Common myeloid progenitor, CD34-positive (primary cell): ENCODE results near the gene NELL2.
A peak's percentile ranks its signal among the peaks of the same experiment; 100 is the strongest.

Source experiments
- CTCF ChIA-PET: fragments of 350-600 bp; sonication (Branson Sonifier 250); formaldehyde crosslinking; loops from one replicate; lab custom pipeline; 2021; ENCODE audit warnings: antibody characterized with exemption; lab: Charles Lee
- POLR2A ChIA-PET: fragments of 350-600 bp; sonication (Branson Sonifier 250); formaldehyde crosslinking; loops from one replicate; lab custom pipeline; 2021; ENCODE audit warnings: antibody characterized with exemption; lab: Charles Lee
- DNase-seq, 3 donors: peaks; one replicate each; pipeline versions ENCODE4 v3.0.0 to v3.0.0-alpha.2; 2013
- H3K27ac ChIP-seq, 2 experiments: 1 replicate in 1 of 2; 2 replicates in 1 of 2; pipeline ENCODE4 v1.7.0; 2013; ENCODE audit warnings: inconsistent platforms in 2 of 2, low read length in 2 of 2, mild to moderate bottlenecking in 2 of 2, low read depth in 1 of 2, moderate library complexity in 1 of 2; ENCODE audit not compliant: severe bottlenecking in 2 of 2, insufficient read depth in 1 of 2, poor library complexity in 1 of 2
- H3K27me3 ChIP-seq, 5 experiments: replicated peaks in 2 of 5; 1 replicate in 3 of 5; 2 replicates in 2 of 5; pipeline versions ENCODE4 v1.6.1 to v1.7.0; 2013; ENCODE audit warnings: low read length in 4 of 5, mild to moderate bottlenecking in 2 of 5, moderate library complexity in 2 of 5, inconsistent platforms in 1 of 5; ENCODE audit not compliant: insufficient read depth in 5 of 5, control insufficient read depth in 4 of 5
- H3K36me3 ChIP-seq, 4 experiments: 1 replicate in 2 of 4; 2 replicates in 2 of 4; pipeline versions ENCODE4 v1.6.1 to v1.7.0; 2013; ENCODE audit warnings: low read length in 3 of 4, control low read depth in 1 of 4, mild to moderate bottlenecking in 1 of 4; ENCODE audit not compliant: control insufficient read depth in 4 of 4, insufficient read depth in 4 of 4
- H3K4me1 ChIP-seq, 4 experiments: 1 replicate in 3 of 4; 2 replicates in 1 of 4; pipeline versions ENCODE4 v1.6.1 to v1.7.1; 2013; ENCODE audit warnings: low read length in 3 of 4, mild to moderate bottlenecking in 3 of 4, control low read depth in 1 of 4, inconsistent platforms in 1 of 4, moderate library complexity in 1 of 4; ENCODE audit not compliant: control insufficient read depth in 4 of 4, insufficient read depth in 4 of 4; ENCODE audit errors: control extremely low read depth in 1 of 4
- H3K4me3 ChIP-seq, 7 experiments: 1 replicate in 4 of 7; 2 replicates in 3 of 7; pipeline versions ENCODE4 v1.5.1 to v1.7.0; 2013; ENCODE audit warnings: mild to moderate bottlenecking in 7 of 7, low read length in 6 of 7, moderate library complexity in 6 of 7, inconsistent platforms in 2 of 7, low read depth in 2 of 7, control low read depth in 1 of 7; ENCODE audit not compliant: insufficient read depth in 4 of 7, control insufficient read depth in 1 of 7; ENCODE audit errors: extremely low read depth in 1 of 7
- H3K9me3 ChIP-seq, 5 experiments: 1 replicate in 4 of 5; 2 replicates in 1 of 5; pipeline versions ENCODE4 v1.6.1 to v1.7.1; 2013; ENCODE audit warnings: low read length in 4 of 5, mild to moderate bottlenecking in 2 of 5, inconsistent platforms in 1 of 5, low read depth in 1 of 5, moderate library complexity in 1 of 5; ENCODE audit not compliant: control insufficient read depth in 4 of 5, insufficient read depth in 2 of 5; ENCODE audit errors: control extremely low read depth in 1 of 5
- WGBS: methylation state at CpG from one replicate; pipeline ENCODE4 v1.1.5; 2013; ENCODE audit not compliant: insufficient coverage; 5-methylcytosine and 5-hydroxymethylcytosine counted together

The NELL2 gene

GRCh38 chr12:44780221-44780790, 95.8 kb downstream of the NELL2 start:
- H3K4me1 ChIP-seq: no peaks in the 10 kb centered on the region
- H3K4me3 ChIP-seq: no peak overlapping the region
- no peaks in the 10 kb centered on the region for H3K36me3 ChIP-seq
- POLR2A ChIA-PET: no interaction called here
- no peak overlapping the region for H3K27ac ChIP-seq
- CTCF ChIA-PET: no interaction called here
- DNase-seq: no peak
- no peaks in the 10 kb centered on the region for H3K27me3 ChIP-seq
- WGBS: 100% methylated on average over 1 of the region's 2 CpGs
- H3K9me3 ChIP-seq: peaks cover 0 to 3% (median 0%) of the 10 kb centered on the region in 5 experiments

GRCh38 chr12:44779766-44780165, 96.3 kb downstream of the NELL2 start:
- Histone ChIP-seq H3K36me3 (no peaks in the 10 kb centered on the region), H3K4me3 (no peak overlapping the region), H3K9me3 (peaks cover 0 to 3% (median 0%) of the 10 kb centered on the region in 5 experiments), H3K27ac (no peak overlapping the region), H3K27me3 (no peaks in the 10 kb centered on the region), H3K4me1 (no peaks in the 10 kb centered on the region)
- DNase-seq: no peak
- POLR2A ChIA-PET: no interaction called here
- CTCF ChIA-PET: no interaction called here
- 100% methylated on average over 3 of the region's 6 CpGs for WGBS

- ChIA-PET CTCF (no interaction called here), POLR2A (no interaction called here)
- no CpG with 5 or more reads among the region's 1 CpG for WGBS
- no peak overlapping the region for H3K4me3 ChIP-seq
- H3K4me1 ChIP-seq: no peaks in the 10 kb centered on the region
- no peak overlapping the region for H3K27ac ChIP-seq
- no peaks in the 10 kb centered on the region for H3K36me3 ChIP-seq
- no peak for DNase-seq
- peaks cover 0 to 3% (median 0%) of the 10 kb centered on the region in 5 experiments for H3K9me3 ChIP-seq
- H3K27me3 ChIP-seq: no peaks in the 10 kb centered on the region
Observed at GRCh38 chr12:44778863-44779262, 97.3 kb downstream of the NELL2 start.

- CTCF ChIA-PET: interaction anchor here (1.2 kb wide), 1 partner anchor 10 kb away, joined by 3 read pairs; no protein-coding TSS in a partner anchor
- POLR2A ChIA-PET: no interaction called here
- no peak for DNase-seq
Observed at GRCh38 chr12:44777044-44777443, 99.1 kb downstream of the NELL2 start.

GRCh38 chr12:44775901-44776300, 100.2 kb downstream of the NELL2 start:
- H3K27ac ChIP-seq: no peak overlapping the region
- H3K9me3 ChIP-seq: peaks cover 0 to 3% (median 0%) of the 10 kb centered on the region in 5 experiments
- H3K4me3 ChIP-seq: no peak overlapping the region
- no peaks in the 10 kb centered on the region for H3K4me1 ChIP-seq
- ChIA-PET CTCF (interaction anchor here (1.3 to 2.1 kb wide), 3 partner anchors 11 to 155 kb away, joined by 3 to 8 read pairs (median 3); no protein-coding TSS in a partner anchor), POLR2A (no interaction called here)
- H3K36me3 ChIP-seq: no peaks in the 10 kb centered on the region
- no peaks in the 10 kb centered on the region for H3K27me3 ChIP-seq
- WGBS: 92% methylated on average over 4 of the region's 6 CpGs
- no peak for DNase-seq

More at GRCh38 chr12:44777044-44777443, 99.1 kb downstream of the NELL2 start:
- Histone ChIP-seq H3K4me3 (no peak overlapping the region), H3K27me3 (no peaks in the 10 kb centered on the region), H3K4me1 (no peaks in the 10 kb centered on the region), H3K36me3 (no peaks in the 10 kb centered on the region), H3K27ac (no peak overlapping the region), H3K9me3 (peaks cover 0 to 3% (median 0%) of the 10 kb centered on the region in 5 experiments)
- WGBS: no CpG with 5 or more reads among the region's 1 CpG

- peak; percentile 23 to 61 (median 47) for DNase-seq
- H3K27ac ChIP-seq: no peak overlapping the region
- H3K4me1 ChIP-seq: no peaks in the 10 kb centered on the region
- 26% methylated on average over 5 of the region's 11 CpGs for WGBS
- no peaks in the 10 kb centered on the region for H3K36me3 ChIP-seq
- ChIA-PET CTCF (interaction anchor here (0.6 to 2.1 kb wide), 8 partner anchors 10 to 156 kb away, joined by 3 to 8 read pairs (median 3); no protein-coding TSS in a partner anchor), POLR2A (no interaction called here)
- H3K9me3 ChIP-seq: no peaks in the 10 kb centered on the region
- no peak overlapping the region for H3K4me3 ChIP-seq
- H3K27me3 ChIP-seq: no peaks in the 10 kb centered on the region
Observed at GRCh38 chr12:44774815-44775411, 101.2 kb downstream of the NELL2 start.

GRCh38 chr12:44771485-44772021, 104.6 kb downstream of the NELL2 start:
- WGBS: 96% methylated on average over 6 of the region's 8 CpGs
- no peaks in the 10 kb centered on the region for H3K36me3 ChIP-seq
- POLR2A ChIA-PET: no interaction called here
- H3K27me3 ChIP-seq: no peaks in the 10 kb centered on the region
- H3K27ac ChIP-seq: no peak overlapping the region
- no peak for DNase-seq
- H3K9me3 ChIP-seq: no peaks in the 10 kb centered on the region
- CTCF ChIA-PET: no interaction called here
- H3K4me3 ChIP-seq: no peak overlapping the region
- H3K4me1 ChIP-seq: no peaks in the 10 kb centered on the region
